Tibial artery (tissue), 4 donors: ENCODE measurements around the gene CACNA1D.

Experiments
- DNase-seq, 2 donors: peaks; one replicate each; pipeline ENCODE4 v3.0.0-alpha.2; 2019
- H3K27ac ChIP-seq, 2 donors: fragments of 200-600 bp; sonication (generic) in 1 of 2; 1 replicate in 1 of 2; 2 replicates in 1 of 2; pipeline ENCODE4 v1.5.1; 2018 to 2019; ENCODE audit warnings: mild to moderate bottlenecking in 1 of 2
- H3K27me3 ChIP-seq, 2 donors: fragments of 200-600 bp; sonication (generic) in 1 of 2; one replicate each; pipeline versions ENCODE4 v1.5.1 to v1.6.0; 2016 to 2019
- H3K36me3 ChIP-seq, 3 donors: fragments of 200-600 bp; sonication (generic) in 2 of 3; one replicate each; pipeline ENCODE4 v1.5.1; 2016 to 2019; ENCODE audit warnings: mild to moderate bottlenecking in 2 of 3
- H3K4me1 ChIP-seq, 4 donors: fragments of 200-600 bp; sonication (generic) in 2 of 4; 1 replicate in 3 of 4; 2 replicates in 1 of 4; pipeline ENCODE4 v1.5.1; 2016 to 2019
- H3K4me3 ChIP-seq, 2 donors: fragments of 200-600 bp; sonication (generic) in 1 of 2; 1 replicate in 1 of 2; 2 replicates in 1 of 2; pipeline ENCODE4 v1.5.1; 2018 to 2019; ENCODE audit warnings: mild to moderate bottlenecking in 2 of 2
- H3K9me3 ChIP-seq, 3 donors: fragments of 200-600 bp; sonication (generic) in 1 of 3; one replicate each; pipeline ENCODE4 v1.5.1; 2016 to 2019
- CTCF ChIP-seq, 2 experiments: fragments of 200-600 bp in 1 of 2; fragments of 450-650 bp in 1 of 2; IDR thresholded peaks; one replicate each; pipeline ENCODE4 v1.5.1; 2017 to 2019; ENCODE audit warnings: antibody characterized with exemption in 2 of 2, mild to moderate bottlenecking in 1 of 2, moderate library complexity in 1 of 2
- intact Hi-C: fragments of 100-400 bp; cut with DNase I; formaldehyde crosslinking; loops from one replicate; pipeline ENCODE4 v1.15.0; 2023; ENCODE audit warnings: low total_unique reads

CACNA1D gene

GRCh38 chr3:53842436-53843194 lies 348.2 kb downstream of the CACNA1D start:
- peaks cover 0 to 13% (median 0%) of the 10 kb centered on the region in 3 donors for H3K36me3 ChIP-seq
- no peaks in the 10 kb centered on the region for H3K9me3 ChIP-seq
- H3K27me3 ChIP-seq: peaks cover 0 to 4% of the 10 kb centered on the region in 2 donors
- H3K27ac ChIP-seq: no peak overlapping the region
- H3K4me3 ChIP-seq: no peak overlapping the region
- H3K4me1 ChIP-seq: peaks cover 0 to 37% (median 6%) of the 10 kb centered on the region in 4 donors
- intact Hi-C loops: no loop called here
- no peak for DNase-seq
- TF ChIP-seq CTCF (IDR thresholded peaks at IDR 0.05): no peak

DNA sequence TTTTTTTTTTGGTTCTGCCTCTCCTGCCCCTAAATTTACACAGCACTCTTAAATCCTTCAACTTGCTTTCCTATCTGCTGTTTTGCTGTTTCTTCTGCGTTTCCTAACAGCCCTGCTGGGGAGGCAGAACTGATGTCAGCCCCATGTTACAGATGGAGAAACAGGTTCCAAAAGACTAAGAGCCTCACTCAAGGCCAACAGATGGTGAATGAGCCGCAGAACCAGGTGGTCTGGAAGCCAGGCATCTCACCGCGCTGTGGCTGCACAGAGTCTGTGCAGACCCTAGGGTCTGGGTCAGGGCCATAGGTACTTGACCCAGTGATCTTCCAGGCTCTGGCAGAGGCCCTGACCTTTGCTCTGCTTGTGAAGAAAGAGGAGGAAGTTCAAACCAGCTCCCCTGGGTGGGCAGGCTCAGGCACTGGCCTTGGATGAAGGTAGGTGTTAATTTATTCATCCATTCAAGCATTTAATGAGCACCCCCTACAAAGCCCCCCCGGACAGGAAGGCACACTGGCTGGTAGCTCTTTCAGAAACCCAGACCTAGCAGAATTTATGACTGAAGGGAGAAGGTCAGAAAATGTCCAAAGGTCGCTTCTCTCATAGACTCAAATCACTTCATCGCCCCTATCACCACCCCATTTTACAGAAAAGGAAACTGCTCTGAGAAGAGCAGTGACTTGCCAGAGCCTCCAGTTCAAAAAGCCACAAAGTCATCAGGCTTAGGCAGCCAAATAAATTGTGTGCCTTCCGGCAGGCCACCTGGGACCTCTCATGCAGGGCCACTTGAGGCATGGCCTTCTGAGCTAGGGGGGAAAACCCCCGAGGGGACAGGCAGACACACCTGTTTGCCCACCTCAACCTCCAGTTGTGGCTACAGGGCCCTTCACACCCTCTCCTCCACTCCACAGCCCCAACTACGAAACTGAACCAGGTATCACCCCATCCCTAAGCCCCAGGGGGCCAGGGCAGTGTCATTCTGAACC lies 349.1 kb downstream of the CACNA1D start:
- Histone ChIP-seq H3K4me1 (peaks cover 0 to 37% (median 6%) of the 10 kb centered on the region in 4 donors), H3K36me3 (peaks cover 0 to 7% (median 0%) of the 10 kb centered on the region in 3 donors), H3K27me3 (peaks cover 0 to 11% of the 10 kb centered on the region in 2 donors), H3K9me3 (no peaks in the 10 kb centered on the region), H3K4me3 (no peak overlapping the region), H3K27ac (no peak overlapping the region)
- no peak for DNase-seq
- no peak for TF ChIP-seq CTCF (IDR thresholded peaks at IDR 0.05)
- intact Hi-C loops: no loop called here

- DNase-seq: no peak
- intact Hi-C loops: no loop called here
- H3K36me3 ChIP-seq: no peaks in the 10 kb centered on the region
- peaks cover 0 to 37% (median 6%) of the 10 kb centered on the region in 4 donors for H3K4me1 ChIP-seq
- H3K9me3 ChIP-seq: no peaks in the 10 kb centered on the region
- peaks cover 0 to 20% of the 10 kb centered on the region in 2 donors for H3K27me3 ChIP-seq
- no peak for TF ChIP-seq CTCF (IDR thresholded peaks at IDR 0.05)
- no peak overlapping the region for H3K4me3 ChIP-seq
- no peak overlapping the region for H3K27ac ChIP-seq
Observed at GRCh38 chr3:53844262-53845102, 350.1 kb downstream of the CACNA1D start.

DNA sequence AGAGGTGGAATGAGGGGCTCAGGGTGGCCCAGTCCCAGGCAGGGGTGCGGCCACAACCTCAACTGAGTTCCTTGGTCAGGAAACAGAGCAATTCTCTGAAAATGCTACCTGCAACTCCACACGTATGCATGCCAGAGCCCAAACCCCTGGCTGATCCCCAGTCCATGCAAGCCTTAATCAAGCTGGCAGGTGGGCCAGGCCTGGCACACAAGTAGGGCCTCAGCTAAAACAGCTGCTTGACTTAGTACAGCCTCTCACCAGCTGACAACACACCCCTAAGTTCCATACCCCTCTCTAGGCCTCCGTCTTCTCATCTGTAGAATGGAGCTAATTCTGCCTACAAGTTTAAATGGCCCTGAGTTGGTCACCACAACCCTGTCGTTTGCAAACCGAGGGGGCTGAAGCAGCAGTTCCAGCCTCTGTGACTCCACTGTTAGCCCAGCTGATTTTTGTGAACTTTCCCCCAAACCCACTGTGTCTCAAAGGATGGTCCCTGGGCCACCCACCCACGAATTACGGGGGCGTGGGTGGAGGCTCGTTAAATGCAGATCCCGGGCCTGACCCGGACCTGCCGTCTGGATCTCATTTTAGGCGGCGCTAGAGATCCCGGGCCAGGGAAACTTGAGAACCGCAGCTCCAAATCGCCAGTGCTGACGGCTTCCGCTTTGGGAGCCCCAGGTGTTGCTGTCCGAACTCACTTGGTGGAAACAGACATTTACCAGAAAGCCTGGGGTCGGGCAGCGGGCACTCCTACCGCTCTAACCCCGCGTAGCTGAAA lies 350.9 kb downstream of the CACNA1D start:
- H3K27me3 ChIP-seq: peaks cover 0 to 20% of the 10 kb centered on the region in 2 donors
- peak in 1 of 2 donors; percentile 36 for DNase-seq

More for the DNA sequence above, 350.9 kb downstream of the CACNA1D start:
- peak overlapping the region; percentile 56 to 71 for H3K4me3 ChIP-seq
- intact Hi-C loops: no loop called here
- peak overlapping the region in 1 of 2 donors; percentile 41 for H3K27ac ChIP-seq
- no peaks in the 10 kb centered on the region for H3K9me3 ChIP-seq
- TF ChIP-seq CTCF (IDR thresholded peaks at IDR 0.05): no peak
- no peaks in the 10 kb centered on the region for H3K36me3 ChIP-seq
- H3K4me1 ChIP-seq: peaks cover 0 to 37% (median 6%) of the 10 kb centered on the region in 4 donors
